ENCODE measurements around the gene IDH2. TPM values are rescaled to one million over a fixed set of nuclear protein-coding genes. Genes with fewer than 3 reads are reported as not detected.

IDH2 gene
- total and polyA plus RNA-seq, 2 of the 13 experiments (the other 11 are each of a cell fraction or from before 2014, with no cell fraction given) = 121 to 145 TPM

DNA sequence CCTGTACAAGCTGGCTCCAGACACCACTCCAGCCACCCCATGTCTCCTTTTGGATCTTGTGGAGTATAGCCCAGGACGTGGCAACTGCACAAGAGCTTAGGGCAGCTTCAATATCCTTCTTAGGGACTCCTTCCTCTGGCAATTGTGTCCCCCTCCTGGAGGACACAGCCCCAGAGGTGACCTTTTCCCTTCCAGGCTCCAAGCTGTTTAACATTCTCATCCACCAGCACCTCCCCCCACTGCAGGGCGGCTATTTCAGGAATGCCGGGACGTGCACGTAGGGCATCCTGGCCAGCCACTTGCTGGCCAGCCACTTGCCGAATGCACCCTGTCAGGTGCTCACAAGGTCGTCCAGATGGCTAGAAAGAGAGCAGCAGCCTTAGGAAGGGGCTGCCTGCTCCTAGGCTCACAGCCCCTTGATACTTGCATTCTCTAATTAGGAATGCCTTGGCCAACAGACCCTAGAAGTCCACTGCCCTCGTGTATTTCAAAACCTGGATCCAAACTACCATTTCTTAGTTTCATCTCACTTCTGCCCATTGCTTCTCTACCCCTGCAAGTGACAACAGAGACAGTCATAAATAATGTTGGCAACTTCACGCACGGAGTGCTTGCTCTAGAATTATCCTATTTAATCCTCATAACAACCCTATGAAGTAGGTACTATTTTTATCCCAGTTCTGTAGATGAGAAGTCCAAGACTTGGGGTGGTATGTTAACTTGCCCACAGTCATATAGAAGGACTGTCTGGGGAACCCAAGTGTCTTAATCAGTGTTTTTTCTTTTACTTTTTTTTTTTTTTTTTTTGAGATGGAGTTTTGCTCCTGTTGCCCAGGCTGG lies 24.5 kb upstream of the IDH2 start (continued):
- TF ChIP-seq GABPB1 (CRISPR knock-in tag; IDR thresholded peaks at IDR 0.05) (no peak), CEBPG (CRISPR knock-in tag; IDR thresholded peaks at IDR 0.05) (no peak), RFXAP (CRISPR knock-in tag; IDR thresholded peaks at IDR 0.05; ENCODE audit: borderline replicate concordance) (0 out of 2 replicates have a peak, but pooled peaks have one; percentile 24), TARDBP (CRISPR knock-in tag; IDR thresholded peaks at IDR 0.05) (peak; percentile 60; the same call in 1 of the 2 replicates), TRIM24 (CRISPR knock-in tag; IDR thresholded peaks at IDR 0.05) (no peak), ZNF205 (CRISPR knock-in tag; IDR thresholded peaks at IDR 0.05) (peak; percentile 12; the same call in 1 of the 2 replicates), HNF4G (IDR thresholded peaks at IDR 0.05; ENCODE audit: borderline replicate concordance, low read depth, low read length) (0 out of 2 replicates have a peak, but pooled peaks have one; percentile 25), HNF4G (CRISPR knock-in tag; IDR thresholded peaks at IDR 0.05; ENCODE audit: borderline replicate concordance, low read depth) (no peak; the same call in 1 of the 2 replicates), ZNF260 (CRISPR knock-in tag; IDR thresholded peaks at IDR 0.05; ENCODE audit: borderline replicate concordance, low read depth) (no peak), STAT6 (CRISPR knock-in tag; IDR thresholded peaks at IDR 0.05; ENCODE audit: borderline replicate concordance) (peak; percentile 67; the same call in 1 of the 2 replicates), ZNF256 (CRISPR knock-in tag; conservative IDR thresholded peaks at IDR 0.05) (no peak), ZNF782 (CRISPR knock-in tag; IDR thresholded peaks at IDR 0.05; ENCODE audit: borderline replicate concordance) (no peak), AGO2 (optimal IDR thresholded peaks at IDR 0.05; ENCODE audit: low read depth, low read length) (no peak), ZNF441 (CRISPR knock-in tag; IDR thresholded peaks at IDR 0.05; ENCODE audit: borderline replicate concordance) (peak; percentile 74; the same call in 1 of the 2 replicates), ISX (CRISPR knock-in tag; conservative IDR thresholded peaks at IDR 0.05) (no peak), ASH2L (IDR thresholded peaks at IDR 0.05; ENCODE audit: insufficient read length, low read depth, low read length) (peak; percentile 19), ZNF10 (CRISPR knock-in tag; IDR thresholded peaks at IDR 0.05; ENCODE audit: borderline replicate concordance, low read depth) (no peak), KAT7 (CRISPR knock-in tag; IDR thresholded peaks at IDR 0.05; ENCODE audit: borderline replicate concordance) (no peak), MXI1 (IDR thresholded peaks at IDR 0.05; ENCODE audit: borderline replicate concordance, low read depth, low read length) (peak; percentile 7; the same call in 1 of the 3 replicates), KMT2A (CRISPR knock-in tag; IDR thresholded peaks at IDR 0.05) (no peak), BRCA1 (CRISPR knock-in tag; IDR thresholded peaks at IDR 0.05) (no peak)
- TF ChIP-seq, protein P1, sequence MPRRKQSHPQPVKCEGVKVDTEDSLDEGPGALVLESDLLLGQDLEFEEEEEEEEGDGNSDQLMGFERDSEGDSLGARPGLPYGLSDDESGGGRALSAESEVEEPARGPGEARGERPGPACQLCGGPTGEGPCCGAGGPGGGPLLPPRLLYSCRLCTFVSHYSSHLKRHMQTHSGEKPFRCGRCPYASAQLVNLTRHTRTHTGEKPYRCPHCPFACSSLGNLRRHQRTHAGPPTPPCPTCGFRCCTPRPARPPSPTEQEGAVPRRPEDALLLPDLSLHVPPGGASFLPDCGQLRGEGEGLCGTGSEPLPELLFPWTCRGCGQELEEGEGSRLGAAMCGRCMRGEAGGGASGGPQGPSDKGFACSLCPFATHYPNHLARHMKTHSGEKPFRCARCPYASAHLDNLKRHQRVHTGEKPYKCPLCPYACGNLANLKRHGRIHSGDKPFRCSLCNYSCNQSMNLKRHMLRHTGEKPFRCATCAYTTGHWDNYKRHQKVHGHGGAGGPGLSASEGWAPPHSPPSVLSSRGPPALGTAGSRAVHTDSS (CRISPR knock-in tag; conservative IDR thresholded peaks at IDR 0.05) = no peak
- TF ChIP-seq, protein P2, sequence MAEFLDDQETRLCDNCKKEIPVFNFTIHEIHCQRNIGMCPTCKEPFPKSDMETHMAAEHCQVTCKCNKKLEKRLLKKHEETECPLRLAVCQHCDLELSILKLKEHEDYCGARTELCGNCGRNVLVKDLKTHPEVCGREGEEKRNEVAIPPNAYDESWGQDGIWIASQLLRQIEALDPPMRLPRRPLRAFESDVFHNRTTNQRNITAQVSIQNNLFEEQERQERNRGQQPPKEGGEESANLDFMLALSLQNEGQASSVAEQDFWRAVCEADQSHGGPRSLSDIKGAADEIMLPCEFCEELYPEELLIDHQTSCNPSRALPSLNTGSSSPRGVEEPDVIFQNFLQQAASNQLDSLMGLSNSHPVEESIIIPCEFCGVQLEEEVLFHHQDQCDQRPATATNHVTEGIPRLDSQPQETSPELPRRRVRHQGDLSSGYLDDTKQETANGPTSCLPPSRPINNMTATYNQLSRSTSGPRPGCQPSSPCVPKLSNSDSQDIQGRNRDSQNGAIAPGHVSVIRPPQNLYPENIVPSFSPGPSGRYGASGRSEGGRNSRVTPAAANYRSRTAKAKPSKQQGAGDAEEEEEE (CRISPR knock-in tag; IDR thresholded peaks at IDR 0.05; ENCODE audit: borderline replicate concordance) = no peak
